OCI-LY1 (cell line): ENCODE measurements around the gene RRAGB.
"Not testable (repeated sequence)": the region's sequence is repeated elsewhere in the genome, so short reads cannot be mapped to it uniquely, and the experiment has no call there.

Source experiments
- H2AFZ ChIP-seq: fragments of 200-600 bp; sonication (generic), shearing (Covaris generic); 2 replicates; pipeline ENCODE4 v1.6.0; 2014; ENCODE audit warnings: antibody characterized with exemption, mild to moderate bottlenecking, low read length
- H3F3A ChIP-seq: fragments of 200-600 bp; sonication (generic), shearing (Covaris generic); 2 replicates; pipeline ENCODE4 v1.6.0; 2014; ENCODE audit warnings: mild to moderate bottlenecking, antibody characterized with exemption, low read length, moderate library complexity; ENCODE audit not compliant: insufficient read depth
- H3K27ac ChIP-seq: fragments of 200-600 bp; sonication (generic); 2 replicates; pipeline ENCODE4 v1.5.1; 2014; ENCODE audit warnings: low read length, mixed run types, mild to moderate bottlenecking, low read depth; ENCODE audit not compliant: poor library complexity, severe bottlenecking
- H3K27me3 ChIP-seq: fragments of 200-600 bp; sonication (generic); 2 replicates; pipeline ENCODE4 v1.6.0; 2014; ENCODE audit warnings: antibody characterized with exemption, mild to moderate bottlenecking, low read length, moderate library complexity; ENCODE audit not compliant: insufficient read depth
- H3K36me3 ChIP-seq: fragments of 200-600 bp; sonication (generic); 2 replicates; pipeline ENCODE4 v1.6.1; 2014; ENCODE audit warnings: mild to moderate bottlenecking, antibody characterized with exemption, low read length, moderate library complexity, mixed read lengths; ENCODE audit not compliant: insufficient read depth
- H3K4me1 ChIP-seq: fragments of 200-600 bp; sonication (generic); 2 replicates; pipeline ENCODE4 v1.5.1; 2014; ENCODE audit warnings: mild to moderate bottlenecking, low read length, moderate library complexity; ENCODE audit not compliant: insufficient read depth, severe bottlenecking
- H3K4me2 ChIP-seq: fragments of 200-600 bp; sonication (generic), shearing (Covaris generic); 2 replicates; pipeline ENCODE4 v1.6.1; 2014; ENCODE audit warnings: low read length
- H3K4me3 ChIP-seq: fragments of 200-600 bp; sonication (generic); 2 replicates; pipeline ENCODE4 v1.5.1; 2014; ENCODE audit warnings: low read length, low read depth, mild to moderate bottlenecking, mixed read lengths; ENCODE audit not compliant: poor library complexity, severe bottlenecking
- H3K79me2 ChIP-seq: fragments of 200-600 bp; shearing (Covaris generic); 2 replicates; pipeline ENCODE4 v1.6.1; 2016; ENCODE audit warnings: mixed run types, low read length, mixed read lengths; ENCODE audit not compliant: insufficient read depth
- H3K9ac ChIP-seq: fragments of 200-600 bp; sonication (generic), shearing (Covaris generic); 2 replicates; pipeline ENCODE4 v1.6.1; 2014; ENCODE audit warnings: mild to moderate bottlenecking, low read length, mixed read lengths
- H3K9me2 ChIP-seq: fragments of 200-600 bp; sonication (generic), shearing (Covaris generic); 2 replicates; pipeline ENCODE4 v1.6.1; 2014; ENCODE audit warnings: low read depth, mild to moderate bottlenecking, low read length, mixed read lengths
- H3K9me3 ChIP-seq: fragments of 200-600 bp; shearing (Covaris generic); 2 replicates; pipeline ENCODE4 v1.6.1; 2014; ENCODE audit warnings: low read length, mixed read lengths
- H4K20me1 ChIP-seq: fragments of 200-600 bp; sonication (generic), shearing (Covaris generic); 2 replicates; pipeline ENCODE4 v1.6.0; 2016; ENCODE audit warnings: mild to moderate bottlenecking, low read length; ENCODE audit not compliant: insufficient read depth
- EZH2 ChIP-seq: fragments of 200-600 bp; sonication (generic), shearing (Covaris generic); IDR thresholded peaks from 2 replicates; pipeline ENCODE4 v1.8.0; 2017; ENCODE audit warnings: borderline replicate concordance, mixed run types, mild to moderate bottlenecking, antibody characterized with exemption, low read length, moderate library complexity, mixed read lengths
- TF ChIP-seq, protein P1 (sequence below): fragments of 200-600 bp; sonication (generic), shearing (Covaris generic); IDR thresholded peaks from 2 replicates; pipeline ENCODE4 v1.5.1; 2017; ENCODE audit warnings: mild to moderate bottlenecking, antibody characterized with exemption, low read length, moderate library complexity, mixed read lengths

RRAGB gene

DNA sequence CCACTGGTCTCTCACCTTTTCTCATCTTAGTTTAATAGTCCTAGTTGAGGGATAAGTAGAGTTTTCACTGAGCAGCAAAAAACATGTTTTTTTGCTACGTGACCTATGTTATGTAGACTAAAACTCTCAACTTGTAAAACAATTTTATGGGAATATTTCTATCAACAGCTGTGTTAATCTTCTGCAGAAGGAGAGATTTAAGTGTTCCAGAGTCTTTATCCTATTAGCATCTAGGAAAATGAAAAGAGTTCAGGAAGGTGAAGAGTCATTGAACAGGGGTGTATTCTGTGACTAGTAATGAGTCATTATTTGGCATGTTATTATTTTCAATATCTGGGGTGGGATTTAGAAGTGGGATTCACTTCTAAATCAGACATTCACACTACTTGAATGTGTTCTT lies 41.9 kb downstream of the RRAGB start:
- peaks cover 9% of the 10 kb centered on the region; the same call in 1 of the 2 replicates for H3K36me3 ChIP-seq
- H3F3A ChIP-seq = no peaks in the 10 kb centered on the region
- H3K9me3 ChIP-seq = no peaks in the 10 kb centered on the region
- no peak overlapping the region for H3K9ac ChIP-seq
- no peak overlapping the region for H3K27ac ChIP-seq
- no peak overlapping the region for H3K4me3 ChIP-seq
- TF ChIP-seq EZH2 = no peak
- TF ChIP-seq, protein P1, sequence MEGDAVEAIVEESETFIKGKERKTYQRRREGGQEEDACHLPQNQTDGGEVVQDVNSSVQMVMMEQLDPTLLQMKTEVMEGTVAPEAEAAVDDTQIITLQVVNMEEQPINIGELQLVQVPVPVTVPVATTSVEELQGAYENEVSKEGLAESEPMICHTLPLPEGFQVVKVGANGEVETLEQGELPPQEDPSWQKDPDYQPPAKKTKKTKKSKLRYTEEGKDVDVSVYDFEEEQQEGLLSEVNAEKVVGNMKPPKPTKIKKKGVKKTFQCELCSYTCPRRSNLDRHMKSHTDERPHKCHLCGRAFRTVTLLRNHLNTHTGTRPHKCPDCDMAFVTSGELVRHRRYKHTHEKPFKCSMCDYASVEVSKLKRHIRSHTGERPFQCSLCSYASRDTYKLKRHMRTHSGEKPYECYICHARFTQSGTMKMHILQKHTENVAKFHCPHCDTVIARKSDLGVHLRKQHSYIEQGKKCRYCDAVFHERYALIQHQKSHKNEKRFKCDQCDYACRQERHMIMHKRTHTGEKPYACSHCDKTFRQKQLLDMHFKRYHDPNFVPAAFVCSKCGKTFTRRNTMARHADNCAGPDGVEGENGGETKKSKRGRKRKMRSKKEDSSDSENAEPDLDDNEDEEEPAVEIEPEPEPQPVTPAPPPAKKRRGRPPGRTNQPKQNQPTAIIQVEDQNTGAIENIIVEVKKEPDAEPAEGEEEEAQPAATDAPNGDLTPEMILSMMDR = no peak
- H3K4me2 ChIP-seq = no peak overlapping the region
- no peaks in the 10 kb centered on the region for H3K27me3 ChIP-seq
- no peaks in the 10 kb centered on the region for H3K4me1 ChIP-seq
- no peaks in the 10 kb centered on the region for H3K79me2 ChIP-seq
- H4K20me1 ChIP-seq = no peaks in the 10 kb centered on the region
- no peak overlapping the region for H2AFZ ChIP-seq
- no peaks in the 10 kb centered on the region for H3K9me2 ChIP-seq

GRCh38 chrX:55767100-55767499 lies 49.6 kb downstream of the RRAGB start:
- H3K4me1 ChIP-seq = no peaks in the 10 kb centered on the region
- no peaks in the 10 kb centered on the region for H3K79me2 ChIP-seq
- no peaks in the 10 kb centered on the region for H3K36me3 ChIP-seq
- no peaks in the 10 kb centered on the region for H3F3A ChIP-seq
- H3K9ac ChIP-seq = no peak overlapping the region
- no peak overlapping the region for H3K4me2 ChIP-seq
- H3K27me3 ChIP-seq = no peaks in the 10 kb centered on the region
- no peaks in the 10 kb centered on the region for H4K20me1 ChIP-seq
- H3K4me3 ChIP-seq = no peak overlapping the region
- TF ChIP-seq, protein P1 = no peak
- TF ChIP-seq EZH2 = no peak
- no peaks in the 10 kb centered on the region for H3K9me2 ChIP-seq
- H3K9me3 ChIP-seq = no peaks in the 10 kb centered on the region
- no peak overlapping the region for H2AFZ ChIP-seq
- H3K27ac ChIP-seq = no peak overlapping the region

DNA sequence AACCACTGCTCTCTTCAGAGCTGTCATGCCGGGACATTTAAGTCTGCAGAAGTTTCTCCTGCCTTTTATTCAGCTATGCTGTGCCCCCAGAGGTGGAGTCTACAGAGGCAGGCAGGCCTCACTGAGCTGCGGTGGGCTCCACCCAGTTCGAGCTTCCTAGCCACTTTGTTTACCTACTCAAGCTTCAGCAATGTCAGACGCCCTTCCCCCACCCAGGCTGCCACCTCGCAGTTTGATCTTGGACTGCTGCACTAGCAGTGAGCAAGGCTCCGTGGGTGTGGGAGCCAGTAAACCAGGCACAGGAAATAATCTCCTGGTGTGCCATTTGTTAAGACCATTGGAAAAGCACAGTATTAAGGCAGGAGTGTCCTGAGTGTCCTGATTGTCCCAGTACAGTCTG lies 56.9 kb downstream of the RRAGB start:
- H3K9me3 ChIP-seq, H3K36me3 ChIP-seq, H3K9me2 ChIP-seq, H4K20me1 ChIP-seq, H3F3A ChIP-seq, H3K27me3 ChIP-seq, H3K79me2 ChIP-seq, H2AFZ ChIP-seq, H3K4me3 ChIP-seq, H3K4me1 ChIP-seq, H3K4me2 ChIP-seq, H3K27ac ChIP-seq, H3K9ac ChIP-seq: not testable (repeated sequence)

GRCh38 chrX:55777596-55777995 lies 60.0 kb downstream of the RRAGB start:
- no peaks in the 10 kb centered on the region for H3K79me2 ChIP-seq
- no peak overlapping the region for H3K27ac ChIP-seq
- H3K36me3 ChIP-seq = no peaks in the 10 kb centered on the region
- H3K9me3 ChIP-seq = no peaks in the 10 kb centered on the region
- H3F3A ChIP-seq = no peaks in the 10 kb centered on the region
- no peak overlapping the region for H3K9ac ChIP-seq
- no peak overlapping the region for H2AFZ ChIP-seq
- H3K4me3 ChIP-seq = no peak overlapping the region
- no peaks in the 10 kb centered on the region for H3K4me1 ChIP-seq
- no peaks in the 10 kb centered on the region for H4K20me1 ChIP-seq
- TF ChIP-seq, protein P1 = no peak
- no peak for TF ChIP-seq EZH2
- no peaks in the 10 kb centered on the region for H3K27me3 ChIP-seq
- no peaks in the 10 kb centered on the region for H3K9me2 ChIP-seq
- no peak overlapping the region for H3K4me2 ChIP-seq
